Astrocyte (in vitro differentiated cells and primary cell): ENCODE data around the gene PLA2G4A.

Source experiments
- EZH2 ChIP-seq: IDR thresholded peaks from 2 replicates; pipeline ENCODE4 v1.6.1; 2012; ENCODE audit warnings: mild to moderate bottlenecking, low read length, inconsistent platforms; ENCODE audit not compliant: insufficient read depth
- TF ChIP-seq, protein P1 (sequence below): IDR thresholded peaks from 2 replicates; pipeline ENCODE4 v1.5.1; 2011; ENCODE audit warnings: low read depth, mild to moderate bottlenecking, inconsistent platforms, low read length, moderate library complexity; ENCODE audit not compliant: insufficient read depth

DNA sequence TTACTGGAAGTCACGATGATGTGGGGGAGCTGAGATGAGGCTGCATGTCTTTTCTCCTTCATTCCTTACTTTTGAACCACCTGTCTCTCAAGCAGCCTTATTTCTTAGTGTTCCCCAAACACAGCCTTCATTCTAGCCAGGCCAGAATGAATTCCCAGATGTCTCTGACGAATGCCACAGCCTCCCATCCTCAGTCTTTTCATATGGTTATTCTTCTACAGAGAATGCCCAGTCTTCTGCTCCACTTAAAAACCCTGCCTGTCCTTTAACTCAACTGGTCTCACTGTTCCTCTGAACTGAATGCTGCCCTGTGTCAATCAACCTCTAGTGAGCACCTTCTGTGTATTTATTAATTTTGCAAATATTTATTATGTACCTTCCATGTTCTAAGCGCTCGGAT lies 156.2 kb downstream of the PLA2G4A start:
- TF ChIP-seq, protein P1, sequence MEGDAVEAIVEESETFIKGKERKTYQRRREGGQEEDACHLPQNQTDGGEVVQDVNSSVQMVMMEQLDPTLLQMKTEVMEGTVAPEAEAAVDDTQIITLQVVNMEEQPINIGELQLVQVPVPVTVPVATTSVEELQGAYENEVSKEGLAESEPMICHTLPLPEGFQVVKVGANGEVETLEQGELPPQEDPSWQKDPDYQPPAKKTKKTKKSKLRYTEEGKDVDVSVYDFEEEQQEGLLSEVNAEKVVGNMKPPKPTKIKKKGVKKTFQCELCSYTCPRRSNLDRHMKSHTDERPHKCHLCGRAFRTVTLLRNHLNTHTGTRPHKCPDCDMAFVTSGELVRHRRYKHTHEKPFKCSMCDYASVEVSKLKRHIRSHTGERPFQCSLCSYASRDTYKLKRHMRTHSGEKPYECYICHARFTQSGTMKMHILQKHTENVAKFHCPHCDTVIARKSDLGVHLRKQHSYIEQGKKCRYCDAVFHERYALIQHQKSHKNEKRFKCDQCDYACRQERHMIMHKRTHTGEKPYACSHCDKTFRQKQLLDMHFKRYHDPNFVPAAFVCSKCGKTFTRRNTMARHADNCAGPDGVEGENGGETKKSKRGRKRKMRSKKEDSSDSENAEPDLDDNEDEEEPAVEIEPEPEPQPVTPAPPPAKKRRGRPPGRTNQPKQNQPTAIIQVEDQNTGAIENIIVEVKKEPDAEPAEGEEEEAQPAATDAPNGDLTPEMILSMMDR = no peak
- TF ChIP-seq EZH2 = no peak
